Neuron (in vitro differentiated cells): ENCODE results near the gene TMC5.
"Not testable (repeated sequence)": the region's sequence is repeated elsewhere in the genome, so short reads cannot be mapped to it uniquely, and the experiment has no call there.

Source experiments
- H2AFZ ChIP-seq: one replicate; pipeline ENCODE4 v1.6.1; 2013; ENCODE audit warnings: low read depth, mild to moderate bottlenecking, inconsistent platforms, low read length, moderate library complexity
- H3K27me3 ChIP-seq: one replicate; pipeline ENCODE4 v1.6.1; 2013; ENCODE audit warnings: low read length; ENCODE audit not compliant: insufficient read depth
- H3K36me3 ChIP-seq: one replicate; pipeline ENCODE4 v1.6.1; 2013; ENCODE audit warnings: low read length; ENCODE audit not compliant: insufficient read depth
- H3K4me1 ChIP-seq: one replicate; pipeline ENCODE4 v1.6.1; 2013; ENCODE audit warnings: low read length; ENCODE audit not compliant: insufficient read depth
- H3K4me3 ChIP-seq: 2 replicates; pipeline ENCODE4 v1.5.1; 2013; ENCODE audit warnings: mild to moderate bottlenecking, low read length, moderate library complexity
- H3K9me3 ChIP-seq: one replicate; pipeline ENCODE4 v1.6.1; 2013; ENCODE audit warnings: low read length

The TMC5 gene

GRCh38 chr16:19391185-19391776, 26.4 kb upstream of the TMC5 start:
- not testable (repeated sequence) for H3K36me3 ChIP-seq, H3K9me3 ChIP-seq, H3K4me3 ChIP-seq, H3K27me3 ChIP-seq, H2AFZ ChIP-seq
- H3K4me1 ChIP-seq: peaks cover 11% of the 10 kb centered on the region

- no peaks in the 10 kb centered on the region for H3K9me3 ChIP-seq
- no peak overlapping the region for H2AFZ ChIP-seq
- H3K36me3 ChIP-seq: no peaks in the 10 kb centered on the region
- H3K4me1 ChIP-seq: peaks cover 11% of the 10 kb centered on the region
- H3K4me3 ChIP-seq: no peak overlapping the region
- H3K27me3 ChIP-seq: no peaks in the 10 kb centered on the region
Observed at GRCh38 chr16:19392352-19392751, 25.3 kb upstream of the TMC5 start.

GRCh38 chr16:19393226-19394111, 24.2 kb upstream of the TMC5 start:
- H3K36me3 ChIP-seq: no peaks in the 10 kb centered on the region
- H3K4me3 ChIP-seq: no peak overlapping the region
- peak overlapping the region; percentile 48 for H2AFZ ChIP-seq
- H3K9me3 ChIP-seq: no peaks in the 10 kb centered on the region
- H3K27me3 ChIP-seq: no peaks in the 10 kb centered on the region
- H3K4me1 ChIP-seq: peaks cover 11% of the 10 kb centered on the region

GRCh38 chr16:19395646-19396267, 21.9 kb upstream of the TMC5 start:
- peaks cover 11% of the 10 kb centered on the region for H3K4me1 ChIP-seq
- not testable (repeated sequence) for H3K27me3 ChIP-seq, H3K9me3 ChIP-seq, H3K36me3 ChIP-seq, H2AFZ ChIP-seq, H3K4me3 ChIP-seq

- Histone ChIP-seq H3K4me1 (peaks cover 11% of the 10 kb centered on the region), H3K36me3 (no peaks in the 10 kb centered on the region), H3K4me3 (no peak overlapping the region), H3K9me3 (no peaks in the 10 kb centered on the region), H2AFZ (no peak overlapping the region), H3K27me3 (no peaks in the 10 kb centered on the region)
Observed at GRCh38 chr16:19396555-19397011, 21.1 kb upstream of the TMC5 start.

GRCh38 chr16:19397373-19397772, 20.3 kb upstream of the TMC5 start:
- not testable (repeated sequence) for H3K36me3 ChIP-seq, H3K27me3 ChIP-seq, H3K4me3 ChIP-seq, H2AFZ ChIP-seq, H3K9me3 ChIP-seq
- H3K4me1 ChIP-seq: peaks cover 11% of the 10 kb centered on the region

GRCh38 chr16:19400711-19401110, 17.0 kb upstream of the TMC5 start:
- H3K9me3 ChIP-seq: peaks cover 2% of the 10 kb centered on the region
- no peak overlapping the region for H2AFZ ChIP-seq
- H3K36me3 ChIP-seq: no peaks in the 10 kb centered on the region
- H3K27me3 ChIP-seq: peaks cover 4% of the 10 kb centered on the region
- no peak overlapping the region for H3K4me3 ChIP-seq
- no peaks in the 10 kb centered on the region for H3K4me1 ChIP-seq

- Histone ChIP-seq H3K9me3 (peaks cover 2% of the 10 kb centered on the region), H3K36me3 (no peaks in the 10 kb centered on the region), H2AFZ (no peak overlapping the region), H3K4me1 (peaks cover 10% of the 10 kb centered on the region), H3K27me3 (peaks cover 27% of the 10 kb centered on the region), H3K4me3 (no peak overlapping the region)
Observed at GRCh38 chr16:19406891-19407491, 10.7 kb upstream of the TMC5 start.

- H3K4me3 ChIP-seq: peak overlapping the region; percentile 16
- H3K4me1 ChIP-seq: peaks cover 10% of the 10 kb centered on the region
- no peaks in the 10 kb centered on the region for H3K36me3 ChIP-seq
- H2AFZ ChIP-seq: peak overlapping the region; percentile 72
- peaks cover 24% of the 10 kb centered on the region for H3K27me3 ChIP-seq
- no peaks in the 10 kb centered on the region for H3K9me3 ChIP-seq
Observed at GRCh38 chr16:19410435-19411171, 7.1 kb upstream of the TMC5 start.

GRCh38 chr16:19411298-19411697, 6.4 kb upstream of the TMC5 start:
- H3K36me3 ChIP-seq: no peaks in the 10 kb centered on the region
- no peaks in the 10 kb centered on the region for H3K9me3 ChIP-seq
- no peak overlapping the region for H3K4me3 ChIP-seq

GRCh38 chr16:19412055-19412454, 5.6 kb upstream of the TMC5 start:
- H3K36me3 ChIP-seq: not testable (repeated sequence)

More at GRCh38 chr16:19411298-19411697, 6.4 kb upstream of the TMC5 start:
- H2AFZ ChIP-seq: no peak overlapping the region
- peaks cover 24% of the 10 kb centered on the region for H3K27me3 ChIP-seq
- H3K4me1 ChIP-seq: peaks cover 10% of the 10 kb centered on the region

GRCh38 chr16:19415461-19415860, 2.2 kb upstream of the TMC5 start:
- Histone ChIP-seq H3K9me3 (no peaks in the 10 kb centered on the region), H3K4me3 (no peak overlapping the region), H2AFZ (no peak overlapping the region), H3K36me3 (no peaks in the 10 kb centered on the region), H3K4me1 (peaks cover 8% of the 10 kb centered on the region), H3K27me3 (peaks cover 14% of the 10 kb centered on the region)

More at GRCh38 chr16:19412055-19412454, 5.6 kb upstream of the TMC5 start:
- not testable (repeated sequence) for H3K4me1 ChIP-seq, H2AFZ ChIP-seq, H3K4me3 ChIP-seq, H3K9me3 ChIP-seq
- peaks cover 24% of the 10 kb centered on the region for H3K27me3 ChIP-seq
